GM19455 (cell line): ENCODE measurements around the gene KLF8.

Experiments used
- ATAC-seq: cut with Tn5 transposase; IDR thresholded peaks from one replicate; pipeline ENCODE4 v1.9.1; 2021; ENCODE audit not compliant: unreplicated experiment

The KLF8 gene

DNA sequence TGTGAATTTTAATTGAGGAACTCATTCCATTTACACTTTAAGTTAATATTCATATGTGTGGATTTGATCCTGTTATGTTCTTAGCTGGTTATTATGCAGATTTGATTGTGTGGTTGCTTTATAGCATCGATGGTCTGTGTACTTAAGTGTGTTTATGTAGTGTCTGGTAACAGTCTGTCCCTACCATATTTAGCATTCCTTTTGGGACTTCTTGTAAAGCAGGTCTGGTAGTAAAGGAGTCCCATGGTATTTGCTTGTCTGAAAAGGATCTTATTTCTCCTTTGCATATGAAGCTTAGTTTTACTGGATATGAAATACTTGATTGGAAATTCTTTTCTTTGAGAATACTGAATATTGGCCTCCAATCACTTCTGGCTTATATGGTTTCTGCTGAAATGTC lies 76.6 kb downstream of the KLF8 start:
- no peak for ATAC-seq

GRCh38 chrX:56309881-56310280 lies 77.7 kb downstream of the KLF8 start:
- no peak for ATAC-seq

GRCh38 chrX:56310581-56310980 lies 78.4 kb downstream of the KLF8 start:
- ATAC-seq: no peak

GRCh38 chrX:56313308-56313707 lies 81.2 kb downstream of the KLF8 start:
- no peak for ATAC-seq

- ATAC-seq: no peak
Observed at GRCh38 chrX:56314334-56314733, 82.2 kb downstream of the KLF8 start.

DNA sequence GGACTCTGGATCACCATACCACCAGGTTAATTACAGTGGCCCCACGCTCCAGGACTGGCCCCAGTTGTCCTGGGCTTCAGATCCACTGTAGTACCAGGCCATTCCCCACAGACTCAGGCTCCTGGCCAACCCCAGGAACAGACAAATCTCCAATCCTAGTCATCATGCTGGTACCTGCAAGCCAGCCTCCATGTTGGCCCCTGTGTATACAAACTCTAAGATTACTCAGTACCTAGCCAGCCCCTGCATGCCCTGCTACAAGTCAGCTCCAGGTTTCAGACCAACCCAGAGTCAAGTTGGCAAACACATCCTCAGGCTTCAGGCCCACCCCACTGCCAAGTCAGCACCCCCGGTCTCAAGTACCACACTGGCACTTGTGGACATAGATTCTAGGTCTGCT lies 85.9 kb downstream of the KLF8 start:
- ATAC-seq: no peak

GRCh38 chrX:56319165-56319564 lies 87.0 kb downstream of the KLF8 start:
- no peak for ATAC-seq
